Left forelimb (tissue), 1 donor: Measurements from ENCODE around the gene CFTR.
"Not testable (repeated sequence)": the region's sequence is repeated elsewhere in the genome, so short reads cannot be mapped to it uniquely, and the experiment has no call there.

ENCODE experiments used
- DNase-seq: peaks from one replicate; pipeline ENCODE4 v3.0.0-alpha.2; 2018; ENCODE audit warnings: low spot score

Gene CFTR

DNA sequence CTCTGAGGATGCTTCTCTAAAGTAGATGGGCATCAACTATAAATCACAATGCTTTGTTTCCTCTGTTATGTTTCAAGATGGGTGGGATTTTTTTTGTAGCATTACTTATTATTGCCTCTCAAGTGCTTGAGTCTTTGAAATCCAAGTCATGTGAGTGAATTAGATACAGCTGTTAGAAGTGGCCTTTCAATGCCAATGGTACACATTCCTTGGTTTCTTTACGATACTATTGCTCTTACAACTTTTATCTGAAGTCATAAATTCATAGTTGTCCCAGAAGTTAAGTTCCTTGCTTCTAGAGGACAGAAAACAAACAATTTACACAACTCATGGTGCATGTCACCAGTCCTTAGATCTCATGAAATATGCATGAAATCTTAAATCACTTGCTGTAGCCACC is 15.5 kb downstream of the CFTR start:
- DNase-seq, result no peak

DNA sequence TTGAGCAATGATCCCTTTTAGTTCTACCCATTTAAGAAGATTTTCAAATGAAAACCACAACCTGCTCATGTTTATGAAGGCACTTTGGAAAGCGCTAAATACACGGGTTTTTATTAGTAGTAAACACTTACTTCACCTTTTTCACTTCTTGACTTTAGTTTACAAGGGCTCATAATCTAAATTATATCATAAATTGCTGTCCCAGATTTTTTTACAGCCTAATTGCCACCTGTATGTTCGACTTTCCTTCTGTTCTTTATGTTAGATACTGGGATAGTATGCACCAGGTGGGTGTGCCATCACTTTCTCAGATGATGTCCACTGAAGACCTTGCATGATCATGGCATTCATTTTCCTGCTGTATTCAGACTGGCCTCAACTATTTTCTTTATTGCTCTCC is 22.5 kb downstream of the CFTR start:
- no peak for DNase-seq

DNA sequence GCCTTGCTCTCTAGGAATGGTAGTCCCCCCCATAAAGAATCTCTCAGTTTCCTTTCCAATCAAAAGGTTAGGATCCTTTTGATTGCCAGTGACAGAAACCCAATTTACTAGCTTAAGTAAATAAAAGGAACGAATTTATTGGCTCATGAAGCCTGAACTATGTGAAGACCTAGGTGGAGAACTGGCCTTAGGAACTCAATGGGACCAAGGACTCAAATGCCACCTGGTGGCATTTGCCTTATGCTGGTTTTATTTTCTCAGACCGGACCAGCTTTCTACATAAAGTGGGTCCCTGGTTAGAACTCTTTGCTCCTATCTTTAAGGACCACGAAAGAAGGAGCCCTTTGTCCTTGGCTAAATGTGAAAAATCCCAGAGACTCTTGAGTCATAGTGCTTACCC is 25.4 kb downstream of the CFTR start:
- no peak for DNase-seq

DNA sequence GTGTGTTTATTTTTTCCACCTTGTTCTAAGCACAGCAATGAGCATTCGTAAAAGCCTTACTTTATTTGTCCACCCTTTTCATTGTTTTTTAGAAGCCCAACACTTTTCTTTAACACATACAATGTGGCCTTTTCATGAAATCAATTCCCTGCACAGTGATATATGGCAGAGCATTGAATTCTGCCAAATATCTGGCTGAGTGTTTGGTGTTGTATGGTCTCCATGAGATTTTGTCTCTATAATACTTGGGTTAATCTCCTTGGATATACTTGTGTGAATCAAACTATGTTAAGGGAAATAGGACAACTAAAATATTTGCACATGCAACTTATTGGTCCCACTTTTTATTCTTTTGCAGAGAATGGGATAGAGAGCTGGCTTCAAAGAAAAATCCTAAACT is 28.9 kb downstream of the CFTR start:
- DNase-seq, result no peak

DNA sequence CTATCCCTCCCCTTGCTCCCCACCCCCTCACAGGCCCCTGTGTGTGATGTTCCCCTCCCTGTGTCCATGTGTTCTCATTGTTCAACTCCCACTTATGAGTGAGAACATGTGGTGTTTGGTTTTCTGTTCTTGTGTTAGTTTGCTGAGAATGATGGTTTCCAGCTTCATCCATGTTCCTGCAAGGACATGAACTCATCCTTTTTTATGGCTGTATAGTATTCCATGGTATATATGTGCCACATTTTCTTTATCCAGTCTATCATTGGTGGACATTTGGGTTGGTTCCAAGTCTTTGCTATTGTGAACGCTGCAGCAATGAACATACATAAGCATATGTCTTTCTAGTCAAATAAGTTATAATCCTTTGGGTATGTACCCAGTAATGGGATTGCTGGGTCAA is 37.4 kb downstream of the CFTR start:
- not testable (repeated sequence) for DNase-seq

DNA sequence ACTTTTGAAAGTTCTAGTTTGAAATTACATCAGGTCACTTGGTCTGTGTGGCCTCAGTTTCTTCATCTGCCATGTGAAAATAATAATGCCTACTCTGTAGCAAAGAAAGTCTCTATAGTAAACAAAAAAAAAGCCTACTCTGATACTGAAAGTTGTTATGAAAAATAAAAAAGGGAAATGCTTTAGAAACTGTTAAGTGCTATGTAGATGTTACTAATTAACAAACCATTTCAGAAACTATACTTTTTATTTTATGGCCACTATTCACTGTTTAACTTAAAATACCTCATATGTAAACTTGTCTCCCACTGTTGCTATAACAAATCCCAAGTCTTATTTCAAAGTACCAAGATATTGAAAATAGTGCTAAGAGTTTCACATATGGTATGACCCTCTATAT is 50.6 kb downstream of the CFTR start:
- no peak for DNase-seq

DNA sequence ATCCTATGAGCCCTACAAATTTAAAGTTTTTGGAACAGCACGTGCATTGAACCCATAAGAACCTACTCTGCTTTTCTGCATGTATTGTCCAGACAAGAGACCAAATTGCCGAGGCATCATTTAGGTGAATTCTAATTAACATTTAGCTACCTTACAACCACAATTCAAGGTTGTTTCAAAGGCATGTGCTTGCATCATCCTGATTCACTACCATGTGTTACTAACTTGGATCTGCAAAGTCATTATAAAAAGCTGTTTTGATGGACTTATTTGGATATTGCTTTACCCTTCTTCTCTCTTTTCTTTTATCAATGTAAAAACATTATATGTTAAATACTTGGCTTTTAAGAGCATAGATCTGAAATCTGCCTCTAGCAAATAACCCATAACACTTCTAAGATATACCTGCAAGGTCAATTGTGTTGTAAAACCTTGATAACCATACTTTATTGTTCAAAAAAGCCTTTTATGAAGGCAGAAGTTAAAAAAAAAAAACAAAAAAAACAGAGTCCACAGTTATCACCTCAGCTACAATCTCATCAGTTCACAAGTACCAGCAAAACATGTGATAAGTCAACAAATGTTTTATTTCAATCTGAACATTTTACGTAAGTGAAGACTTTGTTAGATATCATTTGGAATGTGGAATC is 51.9 kb downstream of the CFTR start:
- DNase-seq, result no peak

DNA sequence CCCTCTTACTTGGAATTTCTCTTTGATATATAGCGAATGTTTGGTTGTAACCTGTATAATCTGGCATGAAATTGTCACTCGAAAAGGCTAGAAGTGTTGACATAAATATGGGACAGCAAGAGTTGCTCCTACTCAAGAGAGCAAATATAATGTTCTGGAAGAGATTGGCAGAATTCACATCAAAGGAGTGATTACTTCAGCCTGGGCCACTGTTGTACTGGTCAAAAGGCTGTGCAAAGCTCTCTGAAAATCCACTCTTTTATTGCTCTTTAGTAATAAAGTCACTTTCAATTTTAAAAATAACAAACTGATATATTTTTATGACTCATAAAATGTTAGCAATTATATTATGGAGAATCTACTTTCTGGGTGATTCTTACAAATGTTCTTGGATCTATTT is 58.2 kb downstream of the CFTR start:
- no peak for DNase-seq

DNA sequence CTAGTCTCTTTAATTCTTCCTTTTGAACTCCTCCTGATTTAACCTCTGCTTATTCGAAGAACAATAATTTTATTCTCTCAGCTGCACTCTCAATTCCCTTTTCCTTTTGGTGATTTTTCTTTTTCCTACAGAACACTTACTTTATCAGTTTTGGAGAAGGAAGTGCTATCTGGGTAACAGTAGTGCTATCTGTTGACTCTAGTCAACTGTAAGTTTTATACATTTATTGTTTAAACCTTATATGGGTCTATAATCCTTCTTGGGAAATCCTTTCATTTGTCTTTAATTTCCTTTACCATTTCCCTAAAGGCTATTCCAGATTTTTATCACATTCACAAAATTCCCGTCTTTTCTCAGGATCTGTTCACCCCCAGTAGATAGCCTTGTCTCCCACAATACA is 64.2 kb downstream of the CFTR start:
- DNase-seq, result no peak

DNA sequence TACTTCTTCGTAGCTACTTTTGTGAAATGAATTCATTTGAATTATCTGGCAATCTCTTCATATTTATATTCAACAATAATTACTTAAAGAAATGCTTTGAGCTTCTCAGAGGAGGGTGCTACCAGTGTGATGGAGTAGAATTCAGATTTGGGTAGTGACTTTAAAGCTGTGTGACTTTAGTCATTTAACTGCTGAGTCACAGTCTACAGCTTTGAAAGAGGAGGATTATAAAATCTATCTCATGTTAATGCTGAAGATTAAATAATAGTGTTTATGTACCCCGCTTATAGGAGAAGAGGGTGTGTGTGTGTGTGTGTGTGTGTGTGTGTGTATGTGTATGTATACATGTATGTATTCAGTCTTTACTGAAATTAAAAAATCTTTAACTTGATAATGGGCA is 68.2 kb downstream of the CFTR start:
- no peak for DNase-seq

DNA sequence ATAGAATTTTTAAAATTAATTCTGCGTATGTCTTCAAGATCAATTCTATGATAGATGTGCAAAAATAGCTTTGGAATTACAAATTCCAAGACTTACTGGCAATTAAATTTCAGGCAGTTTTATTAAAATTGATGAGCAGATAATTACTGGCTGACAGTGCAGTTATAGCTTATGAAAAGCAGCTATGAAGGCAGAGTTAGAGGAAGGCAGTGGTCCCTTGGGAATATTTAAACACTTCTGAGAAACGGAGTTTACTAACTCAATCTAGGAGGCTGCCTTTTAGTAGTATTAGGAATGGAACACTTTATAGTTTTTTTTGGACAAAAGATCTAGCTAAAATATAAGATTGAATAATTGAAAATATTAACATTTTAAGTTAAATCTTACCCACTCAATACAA is 70.8 kb downstream of the CFTR start:
- DNase-seq, result no peak

DNA sequence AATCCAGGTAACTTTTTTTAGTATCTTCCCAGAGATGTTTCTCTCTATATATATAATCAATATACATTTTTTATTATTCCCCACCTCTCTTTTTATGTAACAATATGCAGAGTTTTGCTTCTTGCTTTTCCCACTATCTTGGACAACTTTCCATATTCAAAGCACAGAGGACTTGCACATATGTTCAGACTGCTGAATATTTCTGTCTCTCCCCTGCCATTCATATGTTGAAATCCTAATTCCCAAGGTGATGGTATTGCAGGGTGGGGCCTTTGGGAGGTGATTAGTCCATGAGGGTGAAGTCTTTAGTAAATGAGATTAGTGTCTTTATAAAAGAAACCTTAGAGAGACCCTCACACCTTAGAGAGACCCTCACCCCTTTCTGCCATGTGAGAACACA is 72.8 kb downstream of the CFTR start:
- DNase-seq, result no peak

DNA sequence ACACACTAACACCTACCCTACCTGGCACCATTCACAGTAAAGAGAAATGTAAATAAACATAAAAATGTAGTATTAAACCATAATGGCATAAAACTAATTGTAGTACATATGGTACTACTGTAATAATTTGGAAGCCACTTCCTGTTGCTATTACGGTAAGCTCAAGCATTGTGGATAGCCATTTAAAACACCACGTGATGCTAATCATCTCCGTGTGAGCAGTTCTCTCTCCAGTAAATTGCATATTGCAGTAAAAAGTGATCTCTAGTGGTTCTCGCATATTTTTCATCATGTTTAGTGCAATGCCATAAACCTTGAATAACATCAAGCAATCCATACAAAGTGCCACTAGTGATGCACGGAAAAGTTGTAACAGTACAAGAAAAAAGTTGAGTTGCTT is 75.4 kb downstream of the CFTR start:
- no peak for DNase-seq

DNA sequence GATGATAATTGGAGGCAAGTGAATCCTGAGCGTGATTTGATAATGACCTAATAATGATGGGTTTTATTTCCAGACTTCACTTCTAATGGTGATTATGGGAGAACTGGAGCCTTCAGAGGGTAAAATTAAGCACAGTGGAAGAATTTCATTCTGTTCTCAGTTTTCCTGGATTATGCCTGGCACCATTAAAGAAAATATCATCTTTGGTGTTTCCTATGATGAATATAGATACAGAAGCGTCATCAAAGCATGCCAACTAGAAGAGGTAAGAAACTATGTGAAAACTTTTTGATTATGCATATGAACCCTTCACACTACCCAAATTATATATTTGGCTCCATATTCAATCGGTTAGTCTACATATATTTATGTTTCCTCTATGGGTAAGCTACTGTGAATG is 79.6 kb downstream of the CFTR start:
- DNase-seq, result no peak

DNA sequence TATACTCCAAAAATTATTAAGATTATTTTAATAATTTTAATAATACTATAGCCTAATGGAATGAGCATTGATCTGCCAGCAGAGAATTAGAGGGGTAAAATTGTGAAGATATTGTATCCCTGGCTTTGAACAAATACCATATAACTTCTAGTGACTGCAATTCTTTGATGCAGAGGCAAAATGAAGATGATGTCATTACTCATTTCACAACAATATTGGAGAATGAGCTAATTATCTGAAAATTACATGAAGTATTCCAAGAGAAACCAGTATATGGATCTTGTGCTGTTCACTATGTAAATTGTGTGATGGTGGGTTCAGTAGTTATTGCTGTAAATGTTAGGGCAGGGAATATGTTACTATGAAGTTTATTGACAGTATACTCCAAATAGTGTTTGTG is 80.2 kb downstream of the CFTR start:
- no peak for DNase-seq

DNA sequence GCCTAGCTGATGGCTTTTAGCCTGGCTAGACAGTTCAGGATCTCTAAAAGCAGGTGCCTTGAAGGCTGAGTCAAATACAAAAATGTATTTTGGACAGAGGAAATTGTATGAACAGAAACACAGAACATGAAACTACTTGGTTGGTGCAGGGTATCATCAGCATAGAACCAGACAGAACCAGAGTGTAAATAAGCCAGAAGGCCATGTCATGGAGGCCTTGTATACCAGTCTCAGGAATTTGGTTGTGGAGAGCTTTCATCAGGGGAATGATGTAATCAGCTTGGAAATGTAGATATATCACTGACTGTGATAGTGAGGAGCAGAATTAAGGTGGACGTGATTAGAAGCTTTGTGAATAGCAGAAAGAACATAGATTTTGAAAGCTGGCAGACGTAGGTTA is 82.9 kb downstream of the CFTR start:
- DNase-seq, result no peak

DNA sequence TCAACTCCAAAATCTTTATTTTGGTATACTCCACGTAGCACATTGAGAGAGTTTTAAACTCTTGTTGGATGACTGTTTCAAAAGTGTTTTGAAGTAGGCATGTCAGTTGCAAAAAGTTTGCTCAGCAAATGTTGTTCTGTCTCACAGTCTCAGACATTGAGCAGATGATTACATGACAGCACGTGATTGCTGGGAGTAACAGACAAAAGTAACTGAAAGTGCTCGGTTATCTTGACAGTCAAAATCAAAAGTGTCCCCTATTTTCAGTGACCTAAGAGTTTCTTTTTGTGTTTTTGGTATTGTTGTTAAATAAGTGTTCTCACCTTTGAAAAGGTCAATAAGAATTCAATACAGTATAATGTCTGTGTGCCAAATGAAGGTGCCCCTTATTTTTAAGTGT is 84.3 kb downstream of the CFTR start:
- DNase-seq, result no peak

DNA sequence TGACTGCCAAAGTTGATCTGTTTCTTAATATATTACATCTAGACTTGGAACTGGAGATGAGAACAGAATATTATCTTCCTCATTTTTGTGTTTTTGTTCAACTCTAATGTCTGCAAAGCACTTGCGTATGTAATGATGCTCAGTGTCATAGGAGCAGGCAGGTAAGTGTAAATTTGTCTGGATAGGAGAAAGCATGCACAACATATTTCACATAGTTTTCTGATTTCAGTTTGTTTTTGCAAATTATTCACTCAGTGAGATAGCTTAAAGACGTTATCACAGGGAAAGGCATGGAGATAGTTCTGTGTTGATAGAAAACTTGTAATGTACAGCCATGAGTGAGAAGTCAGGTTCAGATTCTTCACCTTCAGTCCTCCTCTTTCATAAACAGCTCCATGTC is 84.8 kb downstream of the CFTR start:
- no peak for DNase-seq

DNA sequence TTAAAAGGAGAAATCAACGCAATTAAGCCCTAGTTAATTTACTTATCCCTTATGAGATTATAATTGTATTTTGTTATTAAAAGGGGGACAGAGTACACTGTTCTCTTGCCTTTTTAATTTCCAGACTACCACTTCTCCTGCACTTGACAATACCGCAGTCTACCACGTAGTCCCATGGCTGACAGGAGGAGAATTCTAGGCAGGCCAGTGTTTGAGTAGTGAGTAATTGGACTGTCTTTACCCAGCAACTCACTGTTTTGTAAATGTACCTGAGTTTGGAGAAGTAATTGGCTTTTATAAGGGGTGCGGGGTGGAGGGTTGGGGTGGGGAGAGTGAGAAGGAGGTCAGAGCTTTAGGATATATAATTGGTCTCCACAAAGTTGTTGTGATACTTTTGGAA is 85.4 kb downstream of the CFTR start:
- no peak for DNase-seq

DNA sequence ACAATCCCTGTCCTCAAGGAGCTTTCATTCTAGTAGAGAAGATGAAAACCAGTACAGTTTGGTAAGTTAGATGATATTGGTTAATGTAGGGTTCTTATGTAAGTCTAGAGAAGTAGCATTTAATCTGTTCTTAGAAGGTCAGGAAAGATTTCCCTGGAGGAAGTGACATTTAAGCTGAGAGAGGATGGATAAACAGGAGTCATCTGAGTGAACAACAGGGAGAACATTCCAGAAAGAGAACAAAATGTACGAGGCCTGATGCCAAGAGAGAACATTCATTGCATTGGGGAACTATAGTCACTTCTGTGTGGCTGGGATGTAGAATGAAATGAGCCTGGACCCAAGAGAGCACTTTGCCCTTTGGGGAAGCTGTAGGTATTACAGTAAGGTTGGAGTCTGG is 88.0 kb downstream of the CFTR start:
- no peak for DNase-seq

DNA sequence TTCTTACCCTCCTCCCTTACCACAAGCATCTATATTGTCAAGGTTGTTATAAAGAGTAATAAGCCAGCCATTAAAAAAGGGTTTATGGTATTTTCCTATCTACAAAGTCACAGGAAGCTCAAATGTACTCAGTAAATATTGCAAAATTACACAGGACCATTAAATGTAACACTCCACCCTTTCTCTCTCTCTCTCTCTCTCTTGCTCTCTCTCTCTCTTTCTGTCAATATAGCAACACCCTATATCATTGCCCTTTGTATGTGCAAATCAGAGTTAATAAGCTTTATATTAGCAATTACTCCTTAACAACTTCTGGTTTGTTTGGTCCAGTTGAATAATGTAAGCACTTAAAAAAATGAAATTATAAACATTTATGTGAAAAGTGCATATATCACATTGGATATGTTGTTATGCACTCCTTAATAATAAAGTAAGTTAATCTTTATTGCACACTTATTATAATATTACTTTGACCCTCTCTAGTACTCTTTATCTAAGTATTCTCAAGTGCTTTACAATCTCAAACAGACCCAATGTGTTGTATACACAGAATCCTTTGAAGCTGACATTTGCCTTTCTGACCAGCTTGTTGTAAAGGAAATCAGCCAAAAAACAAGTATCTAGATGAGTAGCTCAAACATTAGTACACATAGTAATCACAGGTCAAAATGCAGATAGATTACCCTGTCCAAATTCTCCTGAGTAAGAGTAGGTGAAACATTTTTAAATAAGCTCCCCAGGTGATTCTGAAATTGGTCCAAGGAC is 93.2 kb downstream of the CFTR start:
- no peak for DNase-seq

DNA sequence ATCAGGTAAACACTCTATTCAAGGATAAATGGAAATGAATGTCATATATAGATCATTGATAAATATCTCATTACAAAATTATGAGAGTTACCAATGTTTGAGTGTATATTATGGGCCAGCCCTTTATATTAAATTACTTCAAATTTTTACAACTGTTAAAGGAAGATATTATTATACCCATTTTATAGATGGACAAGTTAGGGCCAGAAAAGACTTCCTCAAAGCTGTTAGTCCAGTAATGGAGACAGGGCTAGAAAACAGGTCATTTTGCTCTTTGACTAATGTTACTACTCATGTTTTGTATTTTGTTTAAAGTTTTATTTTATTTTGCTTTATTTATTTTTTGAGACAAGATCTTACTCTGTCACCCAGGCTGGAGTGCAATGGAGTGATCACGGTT is 101.6 kb downstream of the CFTR start:
- no peak for DNase-seq

DNA sequence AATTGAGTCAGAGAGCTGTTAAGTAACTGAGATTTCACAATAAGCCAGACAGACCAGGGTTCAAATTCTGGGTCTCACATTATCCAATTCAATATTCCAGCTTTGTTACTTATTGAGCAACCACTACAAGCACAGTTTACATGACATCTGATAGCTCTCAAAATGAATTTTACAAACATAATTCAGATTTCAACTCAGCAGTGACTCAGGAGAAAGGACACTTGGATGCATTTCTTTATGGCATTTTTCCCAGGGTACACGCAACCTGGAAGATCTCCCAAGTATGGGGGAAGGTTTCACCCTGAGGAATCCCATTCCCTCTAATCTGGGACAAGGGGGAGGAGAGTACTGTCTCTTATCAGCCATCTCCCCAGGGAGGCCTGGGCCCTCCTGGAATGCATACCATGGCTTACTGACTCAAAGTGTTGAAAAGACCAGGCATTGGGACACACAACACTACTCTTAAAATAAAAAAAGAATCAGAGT is 102.4 kb downstream of the CFTR start:
- DNase-seq, result no peak

DNA sequence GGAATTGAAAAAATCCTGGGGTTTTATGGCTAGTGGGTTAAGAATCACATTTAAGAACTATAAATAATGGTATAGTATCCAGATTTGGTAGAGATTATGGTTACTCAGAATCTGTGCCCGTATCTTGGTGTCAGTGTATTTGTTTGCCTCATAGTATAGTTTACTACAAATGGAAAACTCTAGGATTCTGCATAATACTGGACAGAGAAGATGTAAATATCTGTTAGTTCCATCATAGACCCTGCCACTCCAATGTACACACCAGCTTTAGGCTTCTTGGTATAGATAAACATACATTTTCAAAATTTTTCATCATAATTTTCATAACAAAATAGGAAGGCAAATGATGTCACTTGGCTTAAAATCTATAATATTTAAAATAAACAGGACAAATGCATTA is 108.1 kb downstream of the CFTR start:
- no peak for DNase-seq
